ENCODE data around the gene ZDHHC8. TPM values are rescaled to one million over a fixed set of nuclear protein-coding genes. Genes with fewer than 3 reads are reported as not detected.

The ZDHHC8 gene
- total and polyA plus RNA-seq, 10 donors = 12.7 to 71.5 (median 33.6) TPM

GRCh38 chr22:20121856-20122415, 9.7 kb upstream of the ZDHHC8 start:
- no peak overlapping the region for H3K27ac ChIP-seq
- no peak overlapping the region for H3K4me3 ChIP-seq
- H3K4me1 ChIP-seq = peaks cover 11 to 83% (median 45%) of the 10 kb centered on the region in 6 donors
- no peaks in the 10 kb centered on the region for H3K27me3 ChIP-seq (replicated peaks in 1 of 7)
- H3K36me3 ChIP-seq = peaks cover 0 to 74% (median 55%) of the 10 kb centered on the region in 6 donors
- no peak for DNase-seq
- no peak for TF ChIP-seq POLR2A (IDR thresholded peaks at IDR 0.05)
- TF ChIP-seq POLR2AphosphoS5 (IDR thresholded peaks at IDR 0.05) = no peak
- TF ChIP-seq CTCF (IDR thresholded peaks at IDR 0.05 in 8 of 11, conservative IDR thresholded peaks at IDR 0.05 in 3 of 11) = no peak
- intact Hi-C loops (cut with DNase I; ENCODE audit: low total_unique reads) = loop anchor here (10.0 kb wide), 1 partner anchor 147 kb away; no protein-coding TSS in a partner anchor
- 94 to 98% (median 94%) methylated on average over 20 to 22 of the region's 22 CpGs for WGBS, 5 donors
- H3K9me3 ChIP-seq = no peaks in the 10 kb centered on the region

DNA sequence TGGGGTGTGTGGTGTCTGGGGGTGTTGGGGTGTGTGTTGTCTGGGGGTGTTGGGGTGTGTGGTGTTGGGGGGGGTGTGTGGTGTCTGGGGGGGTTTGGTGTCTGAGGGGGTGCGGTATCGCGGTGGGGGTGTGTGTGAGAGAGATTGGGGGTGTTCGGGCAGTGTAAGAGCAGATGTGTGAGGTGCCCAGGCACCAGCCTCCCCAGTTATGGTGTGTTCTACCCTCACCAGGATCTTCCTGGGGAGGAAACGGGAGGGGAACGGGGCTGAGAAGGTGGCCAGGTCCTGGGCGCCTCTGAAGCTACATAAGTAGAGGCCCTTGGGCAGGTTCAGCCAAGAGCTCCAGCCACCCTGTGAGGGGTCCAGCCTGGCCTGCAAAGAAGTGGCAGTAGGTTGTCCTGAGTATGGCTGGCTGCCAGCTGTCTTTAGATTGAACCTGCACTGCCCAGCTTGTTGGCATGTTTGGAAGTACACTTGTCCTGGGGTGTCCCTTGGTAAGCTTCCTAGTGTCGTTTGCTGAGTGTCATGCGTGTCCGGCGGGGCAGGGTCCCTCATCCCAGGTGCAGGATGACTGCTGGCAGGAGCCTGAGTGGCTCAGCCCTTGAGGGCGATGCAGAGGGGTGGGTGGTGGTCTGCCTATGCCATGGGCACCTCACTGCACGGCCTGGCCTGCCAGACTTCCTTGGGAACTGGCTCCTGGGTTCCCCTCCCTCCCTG, 8.1 kb upstream of the ZDHHC8 start:
- H3K4me1 ChIP-seq = peaks cover 5 to 73% (median 36%) of the 10 kb centered on the region in 6 donors
- H3K27ac ChIP-seq = no peak overlapping the region
- TF ChIP-seq CTCF (IDR thresholded peaks at IDR 0.05 in 8 of 11, conservative IDR thresholded peaks at IDR 0.05 in 3 of 11) (no peak), POLR2AphosphoS5 (IDR thresholded peaks at IDR 0.05) (peak in 1 of 3 donors; percentile 36)
- WGBS, 5 donors = 84 to 96% (median 91%) methylated on average over 9 to 13 of the region's 13 CpGs
- H3K4me3 ChIP-seq = no peak overlapping the region
- no peaks in the 10 kb centered on the region for H3K27me3 ChIP-seq (replicated peaks in 1 of 7)
- DNase-seq = no peak
- intact Hi-C loops (cut with DNase I; ENCODE audit: low total_unique reads) = loop anchor here (10.0 kb wide), 1 partner anchor 149 kb away; no protein-coding TSS in a partner anchor
- H3K36me3 ChIP-seq = peaks cover 0 to 87% (median 63%) of the 10 kb centered on the region in 6 donors
- H3K9me3 ChIP-seq = no peaks in the 10 kb centered on the region

- intact Hi-C loops (cut with DNase I; ENCODE audit: low total_unique reads) = loop anchor here (10.0 kb wide), 1 partner anchor 149 kb away; no protein-coding TSS in a partner anchor
- 91 to 100% (median 92%) methylated on average over 8 to 11 of the region's 11 CpGs for WGBS, 5 donors
- Histone ChIP-seq H3K36me3 (peaks cover 0 to 83% (median 59%) of the 10 kb centered on the region in 6 donors), H3K9me3 (no peaks in the 10 kb centered on the region), H3K4me3 (no peak overlapping the region), H3K4me1 (peaks cover 0 to 72% (median 29%) of the 10 kb centered on the region in 6 donors), H3K27me3 (replicated peaks in 1 of 7) (no peaks in the 10 kb centered on the region), H3K27ac (peak overlapping the region in 1 of 8 donors; percentile 61)
- no peak for DNase-seq
- TF ChIP-seq POLR2A (IDR thresholded peaks at IDR 0.05) (no peak), POLR2AphosphoS5 (IDR thresholded peaks at IDR 0.05) (peak in 1 of 3 donors; percentile 0), CTCF (IDR thresholded peaks at IDR 0.05 in 8 of 11, conservative IDR thresholded peaks at IDR 0.05 in 3 of 11) (no peak)
Measured at GRCh38 chr22:20124083-20124787, 7.4 kb upstream of the ZDHHC8 start.
